ENCODE data around the gene UBR1.
"Not testable (repeated sequence)": the region's sequence is repeated elsewhere in the genome, so short reads cannot be mapped to it uniquely, and the experiment has no call there.

- TF ChIP-seq CTCF (IDR thresholded peaks at IDR 0.05; ENCODE audit: low read length); EZH2 (optimal IDR thresholded peaks at IDR 0.05; ENCODE audit: low read depth, low read length): not testable (repeated sequence)
Observed at GRCh38 chr15:42948898-42949297, 156.9 kb downstream of the UBR1 start.

Data from MM.1S (cell line).